ENCODE data around the gene ZNF837.
"Not testable (repeated sequence)": the region's sequence is repeated elsewhere in the genome, so short reads cannot be mapped to it uniquely, and the experiment has no call there.

The ZNF837 gene

GRCh38 chr19:58395979-58396627 is 15.3 kb upstream of the ZNF837 start:
- no peak for DNase-seq

GRCh38 chr19:58395220-58395978 is 14.6 kb upstream of the ZNF837 start, which contains the start of gene RNF225:
Gene RNF225, plus strand, starts transcription at chr19:58395656. Its CDS starts 434 bp downstream, at chr19:58396090.
- DNase-seq: no peak

- no peak for DNase-seq
These were observed 14.0 kb upstream of the ZNF837 start for GRCh38 chr19:58394821-58395219.

- DNase-seq: no peak
These were observed 12.8 kb upstream of the ZNF837 start for GRCh38 chr19:58393725-58394033.

GRCh38 chr19:58392945-58393724 is 12.3 kb upstream of the ZNF837 start:
- no peak for DNase-seq

- no peak for DNase-seq
These were observed 7.3 kb upstream of the ZNF837 start for GRCh38 chr19:58388175-58388526.

- DNase-seq: no peak
These were observed 6.7 kb upstream of the ZNF837 start for GRCh38 chr19:58387338-58388174.

- peak; percentile 98 for DNase-seq
These were observed 5.9 kb upstream of the ZNF837 start, which contains the start of gene RPS5 for GRCh38 chr19:58386576-58387337. Gene RPS5, plus strand, starts transcription at chr19:58387269. Its CDS starts 869 bp downstream, at chr19:58388138.

- DNase-seq: no peak
These were observed 5.2 kb upstream of the ZNF837 start for GRCh38 chr19:58385891-58386575.

GRCh38 chr19:58385313-58385890 is 4.6 kb upstream of the ZNF837 start:
- DNase-seq: no peak

- DNase-seq: no peak
These were observed 2.3 kb upstream of the ZNF837 start for GRCh38 chr19:58382997-58383603.

- DNase-seq: no peak
These were observed 806 bp upstream of the ZNF837 start for GRCh38 chr19:58381460-58382212.

GRCh38 chr19:58380037-58380661 is 681 bp downstream of the ZNF837 start:
- no peak for DNase-seq

GRCh38 chr19:58379246-58379645 is 1.6 kb downstream of the ZNF837 start:
- DNase-seq: no peak

- DNase-seq: not testable (repeated sequence)
These were observed 4.1 kb downstream of the ZNF837 start for GRCh38 chr19:58376724-58377123.

- no peak for DNase-seq
These were observed 6.6 kb downstream of the ZNF837 start for GRCh38 chr19:58374200-58374599.

GRCh38 chr19:58372311-58373133 is 8.3 kb downstream of the ZNF837 start:
- DNase-seq: no peak
